A549 (cell line): ENCODE data around the gene NCDN. TPM values are rescaled to one million over a fixed set of nuclear protein-coding genes. Genes with fewer than 3 reads are reported as not detected.

ENCODE experiments used
- ATAC-seq, 2 experiments: fragments of 200-7000 bp in 1 of 2; fragments of >200 bp in 1 of 2; cut with Nextera tagmentation in 1 of 2; cut with Tn5 transposase in 1 of 2; 3 replicates each; pipeline versions ENCODE4 v1.8.0 to v1.9.1; 2018 to 2020; ENCODE audit warnings: mild to moderate bottlenecking in 1 of 2, moderate library complexity in 1 of 2
- CTCF ChIA-PET: fragments of 300-600 bp; sonication (Branson Sonifier 250); formaldehyde crosslinking; extraction: SDS; loops from one replicate; lab custom pipeline; 2021; ENCODE audit warnings: antibody characterized with exemption, inconsistent platforms; lab: Yijun Ruan, JAX
- POLR2A ChIA-PET: fragments of 350-600 bp; formaldehyde crosslinking; extraction: SDS; loops from one replicate; lab custom pipeline; 2021; ENCODE audit warnings: antibody characterized with exemption, inconsistent platforms; lab: Yijun Ruan, JAX
- DNase-seq, 2 experiments: peaks; one replicate each; pipeline versions ENCODE4 v3.0.0 to v3.0.0-alpha.2; 2011 to 2016; ENCODE audit warnings: low read depth in 1 of 2, low spot score in 1 of 2
- FAIRE-seq: peaks from 2 replicates; lab custom pipeline; 2011; peaks lifted over from hg19 to GRCh38; lab: Jason Lieb, UNC
- H3K27ac ChIP-seq, 2 experiments: fragments of >200 bp; sonication (Bioruptor Twin); formaldehyde crosslinking; 3 replicates each; pipeline ENCODE4 v1.5.1; 2016 to 2017
- H3K4me1 ChIP-seq: fragments of >200 bp; sonication (Bioruptor Twin); formaldehyde crosslinking; 3 replicates; pipeline ENCODE4 v1.6.1; 2016
- H3K4me2 ChIP-seq: fragments of >200 bp; sonication (Bioruptor Twin); formaldehyde crosslinking; 3 replicates; pipeline ENCODE4 v1.6.1; 2016
- H3K4me3 ChIP-seq: fragments of >200 bp; sonication (Bioruptor Twin); formaldehyde crosslinking; 3 replicates; pipeline ENCODE4 v1.5.1; 2016
- H3K9me3 ChIP-seq: fragments of >200 bp; sonication (Bioruptor Twin); formaldehyde crosslinking; 3 replicates; pipeline ENCODE4 v1.6.1; 2016
- ATOH8 ChIP-seq: fragments of 250-450 bp; sonication (Bioruptor Pico); IDR thresholded peaks from 2 replicates; pipeline ENCODE4 v1.5.0; 2020; ENCODE audit warnings: low read depth, mild to moderate bottlenecking, moderate library complexity
- ELK1 ChIP-seq: fragments of 150-350 bp; IDR thresholded peaks from 2 replicates; pipeline ENCODE4 v1.6.1; 2014; ENCODE audit warnings: low read depth, mild to moderate bottlenecking, low read length
- FOSL2 ChIP-seq, 2 experiments: fragments of 450-650 bp in 1 of 2; fragments of >200 bp in 1 of 2; sonication (Bioruptor Twin) in 1 of 2; formaldehyde crosslinking; IDR thresholded peaks; 2 replicates each; pipeline versions ENCODE4 v1.5.0 to v1.6.1; 2016 to 2020; ENCODE audit warnings: mild to moderate bottlenecking in 1 of 2, moderate library complexity in 1 of 2
- FOXS1 ChIP-seq: fragments of 250-450 bp; sonication (Bioruptor Pico); IDR thresholded peaks from 2 replicates; pipeline ENCODE4 v1.5.0; 2020; ENCODE audit warnings: mild to moderate bottlenecking, moderate library complexity
- GATA3 ChIP-seq: IDR thresholded peaks from 2 replicates; pipeline ENCODE4 v1.6.1; 2012; ENCODE audit warnings: borderline replicate concordance
- HOXB5 ChIP-seq: fragments of 250-450 bp; sonication (Bioruptor Pico); IDR thresholded peaks from 2 replicates; pipeline ENCODE4 v1.5.0; 2020; ENCODE audit warnings: mild to moderate bottlenecking, moderate library complexity
- JUNB ChIP-seq: fragments of >200 bp; sonication (Bioruptor Twin); formaldehyde crosslinking; IDR thresholded peaks from 2 replicates; pipeline ENCODE4 v1.6.1; 2016
- KDM1A ChIP-seq: fragments of 200-600 bp; sonication (generic); IDR thresholded peaks from 2 replicates; pipeline ENCODE4 v1.6.1; 2016; ENCODE audit warnings: low read depth, mild to moderate bottlenecking
- KDM5A ChIP-seq: fragments of 200-600 bp; sonication (generic); IDR thresholded peaks from 2 replicates; pipeline ENCODE4 v1.6.1; 2016; ENCODE audit warnings: antibody characterized with exemption, mild to moderate bottlenecking
- MYC ChIP-seq: IDR thresholded peaks from 2 replicates; pipeline ENCODE4 v1.6.1; 2012; ENCODE audit warnings: mild to moderate bottlenecking, inconsistent platforms, low read length, improper control_type of control experiment, borderline replicate concordance
- NFE2L2 ChIP-seq: fragments of 150-350 bp; conservative IDR thresholded peaks from 2 replicates; pipeline ENCODE4 v1.6.1; 2014; ENCODE audit warnings: low read length
- RAD21 ChIP-seq, 2 experiments: fragments of >200 bp in 1 of 2; sonication (Bioruptor Twin) in 1 of 2; formaldehyde crosslinking in 1 of 2; IDR thresholded peaks in 1 of 2; conservative IDR thresholded peaks in 1 of 2; 2 replicates in 1 of 2; 3 replicates in 1 of 2; pipeline ENCODE4 v1.6.1; 2012 to 2018; ENCODE audit warnings: inconsistent platforms in 1 of 2
- REST ChIP-seq: fragments of 200-600 bp; sonication (generic); IDR thresholded peaks from 2 replicates; pipeline ENCODE4 v1.6.1; 2016; ENCODE audit warnings: antibody characterized with exemption, mild to moderate bottlenecking, moderate library complexity
- RNF2 ChIP-seq: fragments of 200-600 bp; sonication (generic); IDR thresholded peaks from 2 replicates; pipeline ENCODE4 v1.6.1; 2016; ENCODE audit warnings: low read depth, mild to moderate bottlenecking, antibody characterized with exemption, moderate library complexity, borderline replicate concordance
- ZNF302 ChIP-seq: fragments of 250-450 bp; sonication (Bioruptor Pico); IDR thresholded peaks from 2 replicates; pipeline ENCODE4 v1.9.0; 2021; ENCODE audit warnings: inconsistent platforms, mild to moderate bottlenecking, moderate library complexity
- ZSCAN20 ChIP-seq: fragments of 250-450 bp; sonication (Bioruptor Pico); IDR thresholded peaks from 2 replicates; pipeline ENCODE4 v1.8.0; 2022; ENCODE audit warnings: mild to moderate bottlenecking, moderate library complexity
- WGBS: methylation state at CpG from one replicate; pipeline ENCODE4 v1.1.6; 2017; ENCODE audit errors: missing lambda C conversion rate; 5-methylcytosine and 5-hydroxymethylcytosine counted together
- polyA plus RNA-seq, 4 experiments: library from polyadenylated mRNA; depleted of rRNA in 3 of 4; stranded (reverse); fragments of >200 nt; fragmentation: RNase III in 1 of 4; extraction: RNeasy Plus Mini Kit Qiagen cat#74134 plus additional on column Dnase treatment in 1 of 4; gene quantifications; 2 replicates in 3 of 4; 3 replicates in 1 of 4; pipeline ENCODE4 v1.2.3, GENCODE V29; 2011 to 2017
- TF ChIP-seq, protein P1 (sequence below): fragments of 250-450 bp; sonication (Bioruptor Pico); IDR thresholded peaks from 2 replicates; pipeline ENCODE4 v1.5.0; 2021; ENCODE audit warnings: mild to moderate bottlenecking, moderate library complexity, borderline replicate concordance
- TF ChIP-seq, protein P2 (sequence below): IDR thresholded peaks from 2 replicates; pipeline ENCODE4 v1.6.1; 2012

The NCDN gene
- polyA plus RNA-seq, 2 of the 4 experiments (the other 2 are of a cell fraction): 7.0 to 16.8 TPM

DNA sequence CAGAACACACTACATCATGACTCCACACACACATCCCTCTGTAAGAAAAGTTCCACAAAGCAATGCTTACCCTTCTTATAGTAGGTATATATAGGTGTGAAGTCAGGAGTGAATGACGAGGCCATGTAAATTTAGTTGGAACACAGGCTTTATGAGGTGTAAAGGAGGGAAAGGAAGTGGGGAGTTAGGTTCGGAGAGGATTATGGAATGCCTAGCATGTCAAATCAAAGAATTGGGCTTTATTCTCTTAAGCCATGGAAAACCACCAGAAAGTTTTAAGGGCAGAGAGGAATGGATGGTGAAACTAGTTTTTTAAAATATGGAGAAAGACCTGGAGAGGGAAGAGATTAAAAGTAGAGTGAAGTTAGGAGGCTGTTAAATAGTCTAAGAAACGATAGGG, 41.8 kb downstream of the NCDN start:
- Histone ChIP-seq H3K9me3 (no peaks in the 10 kb centered on the region), H3K27ac (no peak overlapping the region), H3K4me1 (no peaks in the 10 kb centered on the region), H3K4me2 (no peak overlapping the region), H3K4me3 (no peak overlapping the region)
- WGBS: 94% methylated on average over 3 of the region's 3 CpGs
- POLR2A ChIA-PET: no interaction called here
- FAIRE-seq (no peak), DNase-seq (no peak), ATAC-seq (no peak)
- no peak for TF ChIP-seq JUNB
- TF ChIP-seq RNF2: no peak
- no peak for TF ChIP-seq RAD21 (conservative IDR thresholded peaks at IDR 0.05 in 1 of 2, IDR thresholded peaks at IDR 0.05 in 1 of 2)
- TF ChIP-seq ZNF302 (CRISPR knock-in tag): no peak
- no peak for TF ChIP-seq KDM1A
- TF ChIP-seq ZSCAN20 (CRISPR knock-in tag): no peak
- TF ChIP-seq, protein P1, sequence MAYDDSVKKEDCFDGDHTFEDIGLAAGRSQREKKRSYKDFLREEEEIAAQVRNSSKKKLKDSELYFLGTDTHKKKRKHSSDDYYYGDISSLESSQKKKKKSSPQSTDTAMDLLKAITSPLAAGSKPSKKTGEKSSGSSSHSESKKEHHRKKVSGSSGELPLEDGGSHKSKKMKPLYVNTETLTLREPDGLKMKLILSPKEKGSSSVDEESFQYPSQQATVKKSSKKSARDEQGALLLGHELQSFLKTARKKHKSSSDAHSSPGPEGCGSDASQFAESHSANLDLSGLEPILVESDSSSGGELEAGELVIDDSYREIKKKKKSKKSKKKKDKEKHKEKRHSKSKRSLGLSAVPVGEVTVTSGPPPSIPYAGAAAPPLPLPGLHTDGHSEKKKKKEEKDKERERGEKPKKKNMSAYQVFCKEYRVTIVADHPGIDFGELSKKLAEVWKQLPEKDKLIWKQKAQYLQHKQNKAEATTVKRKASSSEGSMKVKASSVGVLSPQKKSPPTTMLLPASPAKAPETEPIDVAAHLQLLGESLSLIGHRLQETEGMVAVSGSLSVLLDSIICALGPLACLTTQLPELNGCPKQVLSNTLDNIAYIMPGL (CRISPR knock-in tag): no peak
- no peak for TF ChIP-seq FOXS1 (CRISPR knock-in tag)
- TF ChIP-seq ATOH8 (CRISPR knock-in tag): no peak
- no peak for TF ChIP-seq FOSL2 (IDR thresholded peaks at IDR 0.05)
- no peak for TF ChIP-seq FOSL2 (CRISPR knock-in tag; IDR thresholded peaks at IDR 0.05)
- no peak for TF ChIP-seq KDM5A
- no peak for TF ChIP-seq MYC
- no peak for TF ChIP-seq GATA3
- no peak for TF ChIP-seq REST
- no peak for TF ChIP-seq NFE2L2
- TF ChIP-seq, protein P2, sequence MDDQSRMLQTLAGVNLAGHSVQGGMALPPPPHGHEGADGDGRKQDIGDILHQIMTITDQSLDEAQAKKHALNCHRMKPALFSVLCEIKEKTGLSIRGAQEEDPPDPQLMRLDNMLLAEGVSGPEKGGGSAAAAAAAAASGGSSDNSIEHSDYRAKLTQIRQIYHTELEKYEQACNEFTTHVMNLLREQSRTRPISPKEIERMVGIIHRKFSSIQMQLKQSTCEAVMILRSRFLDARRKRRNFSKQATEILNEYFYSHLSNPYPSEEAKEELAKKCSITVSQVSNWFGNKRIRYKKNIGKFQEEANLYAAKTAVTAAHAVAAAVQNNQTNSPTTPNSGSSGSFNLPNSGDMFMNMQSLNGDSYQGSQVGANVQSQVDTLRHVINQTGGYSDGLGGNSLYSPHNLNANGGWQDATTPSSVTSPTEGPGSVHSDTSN: no peak
- TF ChIP-seq HOXB5 (CRISPR knock-in tag): no peak
- TF ChIP-seq ELK1: no peak
- CTCF ChIA-PET: interaction anchor here (1.2 kb wide), 1 partner anchor 10 kb away, joined by 3 read pairs; no protein-coding TSS in a partner anchor
